ENCODE results near the gene OR13A1.

Gene OR13A1

DNA sequence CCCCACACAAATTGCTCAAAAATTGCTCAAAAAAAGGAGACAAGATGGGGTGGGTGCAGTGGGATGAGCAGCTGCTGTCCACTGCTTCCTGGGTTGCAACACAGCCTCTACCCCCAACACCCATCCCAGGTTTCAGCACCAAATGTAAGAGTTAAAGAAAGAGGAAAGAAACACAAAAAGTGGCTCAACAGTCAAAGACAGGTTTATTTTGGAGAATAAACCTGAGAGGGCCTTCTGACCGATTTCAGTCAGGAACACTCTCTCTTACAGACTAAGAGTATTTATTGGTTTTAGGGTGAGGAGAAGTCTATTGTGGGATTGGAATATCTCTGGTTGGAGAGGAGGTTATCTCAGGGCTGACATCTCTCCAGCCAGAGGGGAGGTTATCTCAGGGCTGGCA lies 28.4 kb downstream of the OR13A1 start:
- H3K27ac ChIP-seq (replicated peaks): no peak overlapping the region
- DNase-seq (ENCODE audit: low read depth in 1 of 2, low spot score in 1 of 2): no peak
- TF ChIP-seq, protein P1, sequence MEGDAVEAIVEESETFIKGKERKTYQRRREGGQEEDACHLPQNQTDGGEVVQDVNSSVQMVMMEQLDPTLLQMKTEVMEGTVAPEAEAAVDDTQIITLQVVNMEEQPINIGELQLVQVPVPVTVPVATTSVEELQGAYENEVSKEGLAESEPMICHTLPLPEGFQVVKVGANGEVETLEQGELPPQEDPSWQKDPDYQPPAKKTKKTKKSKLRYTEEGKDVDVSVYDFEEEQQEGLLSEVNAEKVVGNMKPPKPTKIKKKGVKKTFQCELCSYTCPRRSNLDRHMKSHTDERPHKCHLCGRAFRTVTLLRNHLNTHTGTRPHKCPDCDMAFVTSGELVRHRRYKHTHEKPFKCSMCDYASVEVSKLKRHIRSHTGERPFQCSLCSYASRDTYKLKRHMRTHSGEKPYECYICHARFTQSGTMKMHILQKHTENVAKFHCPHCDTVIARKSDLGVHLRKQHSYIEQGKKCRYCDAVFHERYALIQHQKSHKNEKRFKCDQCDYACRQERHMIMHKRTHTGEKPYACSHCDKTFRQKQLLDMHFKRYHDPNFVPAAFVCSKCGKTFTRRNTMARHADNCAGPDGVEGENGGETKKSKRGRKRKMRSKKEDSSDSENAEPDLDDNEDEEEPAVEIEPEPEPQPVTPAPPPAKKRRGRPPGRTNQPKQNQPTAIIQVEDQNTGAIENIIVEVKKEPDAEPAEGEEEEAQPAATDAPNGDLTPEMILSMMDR (IDR thresholded peaks at IDR 0.05; ENCODE audit: insufficient read depth, low read length): no peak
- TF ChIP-seq POLR2AphosphoS5 (IDR thresholded peaks at IDR 0.05; ENCODE audit: low read depth) (no peak), GABPA (IDR thresholded peaks at IDR 0.05; ENCODE audit: low read depth) (no peak), SPI1 (IDR thresholded peaks at IDR 0.05; ENCODE audit: borderline replicate concordance, low read depth) (no peak)
- TF ChIP-seq, protein P2, sequence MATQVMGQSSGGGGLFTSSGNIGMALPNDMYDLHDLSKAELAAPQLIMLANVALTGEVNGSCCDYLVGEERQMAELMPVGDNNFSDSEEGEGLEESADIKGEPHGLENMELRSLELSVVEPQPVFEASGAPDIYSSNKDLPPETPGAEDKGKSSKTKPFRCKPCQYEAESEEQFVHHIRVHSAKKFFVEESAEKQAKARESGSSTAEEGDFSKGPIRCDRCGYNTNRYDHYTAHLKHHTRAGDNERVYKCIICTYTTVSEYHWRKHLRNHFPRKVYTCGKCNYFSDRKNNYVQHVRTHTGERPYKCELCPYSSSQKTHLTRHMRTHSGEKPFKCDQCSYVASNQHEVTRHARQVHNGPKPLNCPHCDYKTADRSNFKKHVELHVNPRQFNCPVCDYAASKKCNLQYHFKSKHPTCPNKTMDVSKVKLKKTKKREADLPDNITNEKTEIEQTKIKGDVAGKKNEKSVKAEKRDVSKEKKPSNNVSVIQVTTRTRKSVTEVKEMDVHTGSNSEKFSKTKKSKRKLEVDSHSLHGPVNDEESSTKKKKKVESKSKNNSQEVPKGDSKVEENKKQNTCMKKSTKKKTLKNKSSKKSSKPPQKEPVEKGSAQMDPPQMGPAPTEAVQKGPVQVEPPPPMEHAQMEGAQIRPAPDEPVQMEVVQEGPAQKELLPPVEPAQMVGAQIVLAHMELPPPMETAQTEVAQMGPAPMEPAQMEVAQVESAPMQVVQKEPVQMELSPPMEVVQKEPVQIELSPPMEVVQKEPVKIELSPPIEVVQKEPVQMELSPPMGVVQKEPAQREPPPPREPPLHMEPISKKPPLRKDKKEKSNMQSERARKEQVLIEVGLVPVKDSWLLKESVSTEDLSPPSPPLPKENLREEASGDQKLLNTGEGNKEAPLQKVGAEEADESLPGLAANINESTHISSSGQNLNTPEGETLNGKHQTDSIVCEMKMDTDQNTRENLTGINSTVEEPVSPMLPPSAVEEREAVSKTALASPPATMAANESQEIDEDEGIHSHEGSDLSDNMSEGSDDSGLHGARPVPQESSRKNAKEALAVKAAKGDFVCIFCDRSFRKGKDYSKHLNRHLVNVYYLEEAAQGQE (IDR thresholded peaks at IDR 0.05; ENCODE audit: insufficient replicate concordance, low read depth): no peak

DNA sequence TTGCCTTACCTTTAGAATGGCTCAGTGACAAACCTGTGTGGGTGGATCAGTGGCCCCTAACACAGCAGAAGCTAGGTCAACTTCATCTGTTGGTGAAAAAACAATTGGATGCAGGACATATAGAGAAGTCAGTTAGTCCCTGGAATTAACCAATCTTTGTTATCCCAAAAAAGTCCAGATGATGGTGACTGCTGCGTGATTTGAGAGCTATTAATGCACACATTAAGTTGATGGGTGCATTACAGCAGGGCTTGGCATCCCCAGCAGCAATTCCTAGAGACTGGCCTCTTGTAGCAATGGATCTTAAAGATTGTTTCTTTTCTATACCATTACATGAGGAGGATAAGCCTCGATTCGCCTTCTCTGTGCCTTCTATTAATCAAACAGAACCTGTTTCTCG lies 33.3 kb downstream of the OR13A1 start:
- no peak for TF ChIP-seq SPI1 (IDR thresholded peaks at IDR 0.05; ENCODE audit: borderline replicate concordance, low read depth)
- TF ChIP-seq, protein P2 (IDR thresholded peaks at IDR 0.05; ENCODE audit: insufficient replicate concordance, low read depth): no peak
- no peak for TF ChIP-seq POLR2AphosphoS5 (IDR thresholded peaks at IDR 0.05; ENCODE audit: low read depth)
- TF ChIP-seq GABPA (IDR thresholded peaks at IDR 0.05; ENCODE audit: low read depth): no peak
- TF ChIP-seq, protein P1 (IDR thresholded peaks at IDR 0.05; ENCODE audit: insufficient read depth, low read length): no peak
- H3K4me3 ChIP-seq (replicated peaks; ENCODE audit: insufficient read depth, low read length): no peak overlapping the region
- no peaks in the 10 kb centered on the region for H3K27me3 ChIP-seq (ENCODE audit: insufficient read depth, poor library complexity, severe bottlenecking)
- DNase-seq (ENCODE audit: low read depth in 1 of 2, low spot score in 1 of 2): no peak
- H3K27ac ChIP-seq (replicated peaks): no peak overlapping the region

More for the DNA sequence above, 28.4 kb downstream of the OR13A1 start:
- no peaks in the 10 kb centered on the region for H3K27me3 ChIP-seq (ENCODE audit: insufficient read depth, poor library complexity, severe bottlenecking)
- H3K4me3 ChIP-seq (replicated peaks; ENCODE audit: insufficient read depth, low read length): no peak overlapping the region

DNA sequence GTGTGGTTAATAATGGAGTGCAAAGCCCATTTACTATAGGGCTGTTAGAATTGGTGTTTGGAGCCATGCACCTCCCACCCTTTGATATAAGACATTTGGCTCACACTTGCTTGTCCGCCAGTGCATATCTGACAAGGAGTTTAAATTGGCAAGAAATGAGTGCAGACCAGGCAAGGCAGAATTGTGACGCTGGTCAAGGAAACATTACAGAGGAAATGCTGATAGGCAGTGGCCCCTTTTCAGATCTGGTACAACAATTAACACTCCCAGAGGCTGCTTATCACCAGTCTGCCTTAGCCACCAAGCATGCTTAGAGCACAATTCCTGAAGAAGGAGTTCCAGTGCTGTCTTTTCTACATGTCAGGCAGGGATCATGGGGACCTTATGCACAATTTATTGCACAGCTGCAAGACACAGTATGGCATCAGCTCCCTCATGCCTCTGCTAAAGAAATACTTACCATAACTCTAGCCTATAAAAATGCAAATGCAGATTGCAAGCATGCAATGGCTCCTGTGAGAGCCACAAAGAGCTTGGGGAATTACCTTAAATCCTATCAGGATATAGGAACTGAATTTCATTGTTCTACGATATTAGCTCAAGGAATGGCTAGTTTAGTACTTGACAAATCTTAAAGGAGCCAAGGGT lies 35.2 kb downstream of the OR13A1 start:
- no peak for DNase-seq (ENCODE audit: low read depth in 1 of 2, low spot score in 1 of 2)
- no peaks in the 10 kb centered on the region for H3K27me3 ChIP-seq (ENCODE audit: insufficient read depth, poor library complexity, severe bottlenecking)
- no peak for TF ChIP-seq SPI1 (IDR thresholded peaks at IDR 0.05; ENCODE audit: borderline replicate concordance, low read depth)
- no peak for TF ChIP-seq POLR2AphosphoS5 (IDR thresholded peaks at IDR 0.05; ENCODE audit: low read depth)
- TF ChIP-seq, protein P1 (IDR thresholded peaks at IDR 0.05; ENCODE audit: insufficient read depth, low read length): no peak
- TF ChIP-seq GABPA (IDR thresholded peaks at IDR 0.05; ENCODE audit: low read depth): no peak
- TF ChIP-seq, protein P2 (IDR thresholded peaks at IDR 0.05; ENCODE audit: insufficient replicate concordance, low read depth): no peak

More for the DNA sequence above, 35.2 kb downstream of the OR13A1 start:
- no peak overlapping the region for H3K4me3 ChIP-seq (replicated peaks; ENCODE audit: insufficient read depth, low read length)
- no peak overlapping the region for H3K27ac ChIP-seq (replicated peaks)

All from HL-60 (cell line).